ENCODE results near the gene TTC8.

DNA sequence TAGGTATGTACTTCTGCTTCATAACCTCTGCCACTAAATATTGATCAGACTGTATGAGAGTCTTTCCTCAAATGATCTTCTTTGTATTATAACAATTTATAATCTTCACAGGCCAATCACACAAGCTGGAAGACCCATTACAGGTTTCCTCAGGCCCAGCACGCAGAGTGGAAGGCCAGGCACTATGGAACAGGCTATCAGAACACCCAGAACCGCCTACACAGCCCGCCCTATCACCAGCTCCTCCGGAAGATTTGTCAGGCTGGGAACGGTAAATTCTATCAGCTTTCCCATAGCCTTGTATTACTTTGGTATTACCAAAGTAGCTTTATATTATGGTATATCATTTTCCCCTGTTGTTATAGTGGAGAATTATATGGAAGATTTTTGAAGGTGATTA, 16.5 kb downstream of the TTC8 start:
- TF ChIP-seq POLR2AphosphoS5 (IDR thresholded peaks at IDR 0.05): no peak
- TF ChIP-seq EP300 (IDR thresholded peaks at IDR 0.05; ENCODE audit: low read depth): no peak

Measured in transverse colon (tissue), 3 donors.